Endothelial cell of umbilical vein (primary cell): ENCODE measurements around the gene KRTAP1-1. TPM values are rescaled to one million over a fixed set of nuclear protein-coding genes. Genes with fewer than 3 reads are reported as not detected.
"Not testable (repeated sequence)": the region's sequence is repeated elsewhere in the genome, so short reads cannot be mapped to it uniquely, and the experiment has no call there.

ENCODE experiments used
- BruUV-seq: library from RNA; stranded (reverse); fragments of 400-500 nt; replicated peaks from 2 replicates; lab custom pipeline; 2021; lab: Mats Ljungman, UMichigan
- CTCF ChIA-PET: fragments of 300-600, 350-600 bp; sonication (Branson Sonifier 250); formaldehyde crosslinking; loops from one replicate; lab custom pipeline; 2021; ENCODE audit warnings: antibody characterized with exemption, inconsistent platforms; lab: Charles Lee
- POLR2A ChIA-PET: fragments of 300-600, 350-600 bp; sonication (Branson Sonifier 250); formaldehyde crosslinking; loops from one replicate; lab custom pipeline; 2021; ENCODE audit warnings: antibody characterized with exemption, inconsistent platforms; lab: Charles Lee
- DNase-seq: peaks from one replicate; pipeline ENCODE4 v3.0.0-alpha.2; 2011; ENCODE audit warnings: low read depth, low spot score
- FAIRE-seq: peaks from 2 replicates; lab custom pipeline; 2011; peaks lifted over from hg19 to GRCh38; lab: Jason Lieb, UNC
- H2AFZ ChIP-seq: 2 replicates; pipeline ENCODE4 v1.6.0; 2012; ENCODE audit warnings: low read depth, low read length, control low read depth, inconsistent platforms
- H3K27ac ChIP-seq: 2 replicates; pipeline ENCODE4 v1.5.1; 2011; ENCODE audit warnings: low read depth, mild to moderate bottlenecking, control low read depth, low read length, moderate library complexity; ENCODE audit not compliant: insufficient read depth
- H3K27me3 ChIP-seq, 2 experiments: 2 replicates each; pipeline versions ENCODE4 v1.6.0 to v1.6.1; 2011; ENCODE audit warnings: low read length in 2 of 2, mixed read lengths in 1 of 2; ENCODE audit not compliant: control insufficient read depth in 2 of 2, insufficient read depth in 2 of 2
- H3K36me3 ChIP-seq, 2 experiments: 2 replicates in 1 of 2; 3 replicates in 1 of 2; pipeline ENCODE4 v1.5.1; 2011; ENCODE audit warnings: low read length in 2 of 2, mild to moderate bottlenecking in 1 of 2, moderate library complexity in 1 of 2; ENCODE audit not compliant: control insufficient read depth in 2 of 2, insufficient read depth in 2 of 2; ENCODE audit errors: extremely low read depth in 1 of 2
- H3K4me1 ChIP-seq: 3 replicates; pipeline ENCODE4 v1.5.1; 2011; ENCODE audit warnings: mild to moderate bottlenecking, low read length; ENCODE audit not compliant: control insufficient read depth, insufficient read depth; ENCODE audit errors: extremely low read depth
- H3K4me2 ChIP-seq: 2 replicates; pipeline ENCODE4 v1.6.1; 2011; ENCODE audit warnings: low read length, control low read depth, mixed read lengths; ENCODE audit not compliant: insufficient read depth
- H3K4me3 ChIP-seq, 3 experiments: fragments of 200-600 bp in 1 of 3; sonication (generic), shearing (Covaris generic) in 1 of 3; replicated peaks in 1 of 3; 2 replicates each; pipeline ENCODE4 v1.5.1; 2011 to 2016; ENCODE audit warnings: control low read depth in 3 of 3, low read length in 3 of 3, mild to moderate bottlenecking in 2 of 3, inconsistent platforms in 1 of 3, low read depth in 1 of 3, moderate library complexity in 1 of 3; ENCODE audit not compliant: insufficient read depth in 1 of 3
- H3K79me2 ChIP-seq: 2 replicates; pipeline ENCODE4 v1.6.0; 2012; ENCODE audit warnings: low read length, inconsistent platforms; ENCODE audit not compliant: control insufficient read depth, insufficient read depth
- H3K9ac ChIP-seq: replicated peaks from 2 replicates; pipeline ENCODE3; 2011; ENCODE audit warnings: low read length, control low read depth; ENCODE audit not compliant: insufficient read depth; ENCODE audit errors: extremely low read depth
- H3K9me1 ChIP-seq: replicated peaks from 3 replicates; pipeline ENCODE4 v1.6.0; 2011; ENCODE audit warnings: mild to moderate bottlenecking, low read length; ENCODE audit not compliant: control insufficient read depth, insufficient read depth; ENCODE audit errors: extremely low read depth
- H3K9me3 ChIP-seq: replicated peaks from 2 replicates; pipeline ENCODE4 v1.5.1; 2012; ENCODE audit warnings: low read length, inconsistent platforms; ENCODE audit not compliant: control insufficient read depth, insufficient read depth
- H4K20me1 ChIP-seq: replicated peaks from 2 replicates; pipeline ENCODE3; 2011; ENCODE audit warnings: mild to moderate bottlenecking, low read length; ENCODE audit not compliant: control insufficient read depth, insufficient read depth; ENCODE audit errors: extremely low read depth
- EZH2 ChIP-seq: IDR thresholded peaks from 2 replicates; pipeline ENCODE4 v1.6.1; 2012; ENCODE audit warnings: borderline replicate concordance, low read depth, mild to moderate bottlenecking, moderate library complexity, low read length, inconsistent platforms; ENCODE audit not compliant: severe bottlenecking
- FOS ChIP-seq: IDR thresholded peaks from 2 replicates; pipeline ENCODE4 v1.6.1; 2011; ENCODE audit warnings: mild to moderate bottlenecking, low read length, moderate library complexity, borderline replicate concordance; ENCODE audit not compliant: insufficient read depth
- GATA2 ChIP-seq: IDR thresholded peaks from 2 replicates; pipeline ENCODE4 v1.7.0; 2011; ENCODE audit warnings: low read depth, mild to moderate bottlenecking, moderate library complexity, mixed read lengths, low read length; ENCODE audit not compliant: insufficient read length, insufficient read depth
- JUN ChIP-seq: IDR thresholded peaks from 2 replicates; pipeline ENCODE4 v1.6.1; 2011; ENCODE audit warnings: borderline replicate concordance, low read depth; ENCODE audit not compliant: insufficient read length, insufficient read depth
- MYC ChIP-seq: IDR thresholded peaks from one replicate; pipeline ENCODE4 v1.6.1; 2011; ENCODE audit warnings: mild to moderate bottlenecking, low read depth, low read length
- POLR2A ChIP-seq: IDR thresholded peaks from 2 replicates; pipeline ENCODE4 v1.6.1; 2012; ENCODE audit warnings: low read depth, mild to moderate bottlenecking, control low read depth, low read length
- dilution Hi-C: fragments of 300-500 bp; cut with MboI; formaldehyde crosslinking; loops from one replicate; pipeline ENCODE4 v1.15.0; 2019; ENCODE audit warnings: low sequenced_read_pairs; ENCODE audit not compliant: extremely low pct_ligation_motif_present
- intact Hi-C: fragments of 100-400 bp; cut with micrococcal nuclease; formaldehyde crosslinking; loops from one replicate; pipeline ENCODE4 v1.10.0; 2022
- polyA plus RNA-seq, 4 experiments: library from polyadenylated mRNA; depleted of rRNA in 3 of 4; stranded (reverse) in 3 of 4; unstranded in 1 of 4; fragments of >200 nt; gene quantifications; 2 replicates each; pipeline versions ENCODE4 v1.2.1 to v1.2.3, GENCODE V29; 2011 to 2012; ENCODE audit warnings: missing spikeins in 1 of 4
- total RNA-seq: library from RNA; stranded (reverse); gene quantifications from 2 replicates; pipeline ENCODE4 v1.2.3, GENCODE V29; 2021
- TF ChIP-seq, protein P1 (sequence below), 2 donors: IDR thresholded peaks; 1 replicate in 1 of 2; 2 replicates in 1 of 2; pipeline ENCODE4 v1.5.1; 2011; ENCODE audit warnings: low read length in 2 of 2, mild to moderate bottlenecking in 2 of 2, moderate library complexity in 2 of 2, control low read depth in 1 of 2, inconsistent platforms in 1 of 2, low read depth in 1 of 2; ENCODE audit not compliant: insufficient read depth in 1 of 2; ENCODE audit errors: extremely low read depth in 1 of 2

KRTAP1-1 gene
- total and polyA plus RNA-seq, 2 donors (not counting 3 experiments of a cell fraction or from before 2014, with no cell fraction given) = not detected

DNA sequence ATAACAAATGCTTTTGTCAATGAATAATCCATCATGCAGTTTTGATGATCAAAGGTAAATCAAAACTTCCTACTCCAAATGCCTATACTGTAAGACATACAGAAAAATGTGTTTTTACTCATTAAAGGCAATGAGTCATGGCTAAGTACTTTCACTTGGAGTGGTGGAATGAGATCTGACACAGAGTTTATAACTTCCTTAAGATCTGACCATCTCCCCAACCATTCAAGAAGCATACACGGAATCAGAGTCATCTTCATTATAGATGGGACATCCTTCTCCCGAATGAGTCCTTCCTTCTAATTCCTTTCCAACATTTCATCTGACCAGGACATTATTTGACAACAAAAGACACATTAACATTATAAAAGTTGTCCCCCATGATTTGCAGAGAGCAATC, 42.2 kb upstream of the KRTAP1-1 start:
- H3K4me3 ChIP-seq, intact Hi-C loops, H3K79me2 ChIP-seq, H3K9ac ChIP-seq, H3K36me3 ChIP-seq, H3K4me2 ChIP-seq, H2AFZ ChIP-seq, H3K9me1 ChIP-seq, H4K20me1 ChIP-seq, CTCF ChIA-PET, dilution Hi-C loops, H3K27ac ChIP-seq, POLR2A ChIA-PET, H3K27me3 ChIP-seq, BruUV-seq, H3K9me3 ChIP-seq, H3K4me1 ChIP-seq, DNase-seq: not testable (repeated sequence)
- peak; percentile 25 for TF ChIP-seq FOS
- peak; percentile 81 for FAIRE-seq

DNA sequence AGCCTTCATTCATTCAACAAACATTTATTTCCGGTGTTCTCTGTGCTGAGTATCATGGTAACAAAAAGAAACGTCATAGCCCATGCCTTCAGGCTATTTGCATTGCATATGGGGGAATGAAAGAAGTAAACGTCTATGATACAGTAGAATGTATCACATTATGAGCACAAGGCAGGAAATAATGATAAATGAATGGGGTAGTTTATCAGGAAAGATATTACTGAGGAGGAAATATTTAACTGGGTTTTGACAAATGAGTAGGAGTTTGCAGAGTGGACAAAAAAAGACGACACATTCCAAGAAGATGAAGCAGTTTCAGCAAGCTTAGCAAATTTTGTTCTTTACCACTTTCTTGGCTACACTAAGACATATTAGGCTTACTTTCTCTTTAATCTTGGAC, 41.4 kb upstream of the KRTAP1-1 start:
- Histone ChIP-seq H3K27me3 (no peaks in the 10 kb centered on the region), H3K27ac (no peak overlapping the region), H3K4me2 (no peak overlapping the region), H3K9me3 (no peaks in the 10 kb centered on the region), H3K79me2 (no peaks in the 10 kb centered on the region), H3K4me1 (no peaks in the 10 kb centered on the region), H3K36me3 (no peaks in the 10 kb centered on the region), H3K9ac (no peak overlapping the region), H3K4me3 (no peak overlapping the region), H2AFZ (no peak overlapping the region), H4K20me1 (no peaks in the 10 kb centered on the region), H3K9me1 (no peaks in the 10 kb centered on the region)
- intact Hi-C loops = no loop called here
- ChIA-PET POLR2A (no interaction called here), CTCF (no interaction called here)
- dilution Hi-C loops = no loop called here
- DNase-seq (no peak), FAIRE-seq (no peak)
- BruUV-seq = no TSS peak
- TF ChIP-seq JUN (no peak), GATA2 (no peak), EZH2 (no peak), POLR2A (no peak), FOS (no peak), MYC (no peak)
- TF ChIP-seq, protein P1, sequence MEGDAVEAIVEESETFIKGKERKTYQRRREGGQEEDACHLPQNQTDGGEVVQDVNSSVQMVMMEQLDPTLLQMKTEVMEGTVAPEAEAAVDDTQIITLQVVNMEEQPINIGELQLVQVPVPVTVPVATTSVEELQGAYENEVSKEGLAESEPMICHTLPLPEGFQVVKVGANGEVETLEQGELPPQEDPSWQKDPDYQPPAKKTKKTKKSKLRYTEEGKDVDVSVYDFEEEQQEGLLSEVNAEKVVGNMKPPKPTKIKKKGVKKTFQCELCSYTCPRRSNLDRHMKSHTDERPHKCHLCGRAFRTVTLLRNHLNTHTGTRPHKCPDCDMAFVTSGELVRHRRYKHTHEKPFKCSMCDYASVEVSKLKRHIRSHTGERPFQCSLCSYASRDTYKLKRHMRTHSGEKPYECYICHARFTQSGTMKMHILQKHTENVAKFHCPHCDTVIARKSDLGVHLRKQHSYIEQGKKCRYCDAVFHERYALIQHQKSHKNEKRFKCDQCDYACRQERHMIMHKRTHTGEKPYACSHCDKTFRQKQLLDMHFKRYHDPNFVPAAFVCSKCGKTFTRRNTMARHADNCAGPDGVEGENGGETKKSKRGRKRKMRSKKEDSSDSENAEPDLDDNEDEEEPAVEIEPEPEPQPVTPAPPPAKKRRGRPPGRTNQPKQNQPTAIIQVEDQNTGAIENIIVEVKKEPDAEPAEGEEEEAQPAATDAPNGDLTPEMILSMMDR (IDR thresholded peaks at IDR 0.05; ENCODE audit: extremely low read depth in 1 of 2, insufficient read depth in 1 of 2, low read depth in 1 of 2, low read length in 2 of 2) = no peak
